Measurements from ENCODE around the gene IFT88. TPM values are rescaled to one million over a fixed set of nuclear protein-coding genes. Genes with fewer than 3 reads are reported as not detected.
A peak's percentile ranks its signal among the peaks of the same experiment; 100 is the strongest.

The IFT88 gene
- polyA plus RNA-seq, 1 experiment = 3.8 TPM

DNA sequence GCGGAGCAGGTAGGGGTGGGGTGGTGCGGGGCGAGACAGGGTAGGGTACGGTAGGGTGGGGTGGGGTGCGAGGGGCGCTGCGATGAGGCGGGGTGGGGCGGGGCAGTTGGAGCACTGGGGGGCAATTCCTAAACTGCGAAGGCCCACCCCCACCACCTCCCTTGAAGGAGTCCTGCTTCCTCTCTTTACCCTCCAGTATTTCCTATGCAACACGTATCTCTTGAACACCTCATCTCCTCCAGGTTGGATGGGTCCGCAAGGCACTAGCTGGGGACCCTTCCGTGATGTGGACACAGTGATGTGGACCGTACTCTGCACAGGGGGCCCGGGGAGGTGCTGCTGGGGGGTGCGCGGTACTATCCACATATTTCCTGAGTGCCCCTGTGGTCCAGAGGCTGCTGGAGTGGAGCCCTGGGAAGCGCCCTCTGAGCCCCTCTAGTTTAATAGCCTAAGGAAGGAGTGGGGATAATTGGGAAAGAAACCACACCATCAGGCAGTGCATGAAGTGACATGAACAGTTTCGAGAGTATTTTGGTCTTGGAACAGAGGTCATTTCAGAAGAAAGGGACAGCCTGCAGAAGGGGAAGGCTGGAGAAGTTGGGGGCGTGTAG lies 137.6 kb downstream of the IFT88 start:
- DNase-seq (ENCODE audit: low read depth) = no peak
- POLR2A ChIA-PET = no interaction called here
- TF ChIP-seq CTCF (IDR thresholded peaks at IDR 0.05; ENCODE audit: insufficient read depth, low read depth, low read length) = no peak
- H3K36me3 ChIP-seq (ENCODE audit: control insufficient read depth, insufficient read depth, low read length) = no peaks in the 10 kb centered on the region
- H3K27me3 ChIP-seq (ENCODE audit: control insufficient read depth, insufficient read depth, low read length) = no peaks in the 10 kb centered on the region
- CTCF ChIA-PET = interaction anchor here (0.7 to 4.5 kb wide), 13 partner anchors 10 to 769 kb away, joined by 3 to 18 read pairs (median 4); no protein-coding TSS in a partner anchor
- peak overlapping the region; percentile 45 for H3K4me3 ChIP-seq (ENCODE audit: low read depth, low read length)

- no peaks in the 10 kb centered on the region for H3K27me3 ChIP-seq (ENCODE audit: control insufficient read depth, insufficient read depth, low read length)
- POLR2A ChIA-PET = no interaction called here
- CTCF ChIA-PET = no interaction called here
- H3K4me3 ChIP-seq (ENCODE audit: low read depth, low read length) = no peak overlapping the region
- H3K36me3 ChIP-seq (ENCODE audit: control insufficient read depth, insufficient read depth, low read length) = no peaks in the 10 kb centered on the region
- DNase-seq (ENCODE audit: low read depth) = no peak
- no peak for TF ChIP-seq CTCF (IDR thresholded peaks at IDR 0.05; ENCODE audit: insufficient read depth, low read depth, low read length)
These were observed 139.7 kb downstream of the IFT88 start for GRCh38 chr13:20706661-20707060.

DNA sequence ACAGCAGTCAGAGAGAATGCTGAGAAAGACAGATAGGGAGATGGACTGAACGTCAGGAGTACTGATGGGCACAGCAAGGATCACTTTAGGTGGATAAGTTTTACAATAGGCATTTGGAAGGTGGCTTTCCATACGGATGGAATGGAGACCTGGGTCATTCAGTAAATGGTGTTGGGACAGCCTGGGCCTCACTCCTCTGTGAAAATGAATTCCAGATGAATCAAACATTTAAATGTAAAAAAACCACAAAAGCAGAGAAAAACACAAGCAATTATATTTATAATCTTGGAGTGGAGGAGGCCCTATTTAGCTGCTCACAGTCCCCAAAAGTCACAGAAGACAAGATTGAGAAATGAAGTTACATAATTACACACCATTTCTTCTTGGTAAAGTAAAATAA lies 141.3 kb downstream of the IFT88 start:
- no peaks in the 10 kb centered on the region for H3K27me3 ChIP-seq (ENCODE audit: control insufficient read depth, insufficient read depth, low read length)
- ChIA-PET CTCF (interaction anchor here (0.6 to 4.6 kb wide), 5 partner anchors 9 to 168 kb away, joined by 3 to 26 read pairs (median 3); no protein-coding TSS in a partner anchor), POLR2A (no interaction called here)
- no peak for DNase-seq (ENCODE audit: low read depth)
- TF ChIP-seq CTCF (IDR thresholded peaks at IDR 0.05; ENCODE audit: insufficient read depth, low read depth, low read length) = no peak
- H3K36me3 ChIP-seq (ENCODE audit: control insufficient read depth, insufficient read depth, low read length) = no peaks in the 10 kb centered on the region
- H3K4me3 ChIP-seq (ENCODE audit: low read depth, low read length) = no peak overlapping the region

- Histone ChIP-seq H3K4me3 (ENCODE audit: low read depth, low read length) (no peak overlapping the region), H3K27me3 (ENCODE audit: control insufficient read depth, insufficient read depth, low read length) (no peaks in the 10 kb centered on the region), H3K36me3 (ENCODE audit: control insufficient read depth, insufficient read depth, low read length) (no peaks in the 10 kb centered on the region)
- POLR2A ChIA-PET = no interaction called here
- no peak for TF ChIP-seq CTCF (IDR thresholded peaks at IDR 0.05; ENCODE audit: insufficient read depth, low read depth, low read length)
- DNase-seq (ENCODE audit: low read depth) = no peak
- CTCF ChIA-PET = interaction anchor here (1.1 to 4.6 kb wide), 6 partner anchors 69 to 217 kb away, joined by 3 to 26 read pairs (median 4); no protein-coding TSS in a partner anchor
These were observed 142.4 kb downstream of the IFT88 start for GRCh38 chr13:20709369-20709768.

DNA sequence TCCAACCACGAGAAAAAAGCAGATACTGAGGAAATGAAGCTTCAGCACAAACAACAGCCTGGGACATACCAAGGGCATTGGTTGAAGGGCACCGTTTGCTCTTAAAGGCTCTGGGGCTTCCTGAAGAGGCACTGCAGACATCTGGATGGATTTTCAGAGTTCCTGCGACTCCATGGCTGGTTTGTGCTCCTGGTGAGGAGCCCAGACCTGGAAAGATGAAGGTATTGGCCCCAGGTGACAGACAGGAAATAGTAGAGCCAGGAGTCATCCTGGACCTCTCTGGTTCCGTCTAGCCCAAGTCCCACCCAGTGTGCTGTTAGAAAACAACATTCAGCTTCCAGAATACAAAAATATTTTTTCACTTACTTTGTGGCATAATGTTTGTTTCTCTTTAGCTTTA lies 142.8 kb downstream of the IFT88 start:
- no peak for TF ChIP-seq CTCF (IDR thresholded peaks at IDR 0.05; ENCODE audit: insufficient read depth, low read depth, low read length)
- ChIA-PET CTCF (interaction anchor here (1.1 to 4.6 kb wide), 5 partner anchors 110 to 216 kb away, joined by 3 to 26 read pairs (median 5); no protein-coding TSS in a partner anchor), POLR2A (no interaction called here)
- H3K27me3 ChIP-seq (ENCODE audit: control insufficient read depth, insufficient read depth, low read length) = no peaks in the 10 kb centered on the region
- no peaks in the 10 kb centered on the region for H3K36me3 ChIP-seq (ENCODE audit: control insufficient read depth, insufficient read depth, low read length)
- no peak overlapping the region for H3K4me3 ChIP-seq (ENCODE audit: low read depth, low read length)
- no peak for DNase-seq (ENCODE audit: low read depth)
